AG09319 (cell line): Measurements from ENCODE around the gene ELOVL5.

ENCODE experiments used
- DNase-seq: peaks from one replicate; pipeline ENCODE4 v3.0.0-alpha.2; 2010; ENCODE audit warnings: low read depth; ENCODE audit errors: extremely low read depth
- CTCF ChIP-seq: IDR thresholded peaks from 2 replicates; pipeline ENCODE4 v1.5.1; 2011; ENCODE audit warnings: low read depth, mild to moderate bottlenecking, inconsistent platforms, low read length, moderate library complexity

Gene ELOVL5

GRCh38 chr6:53282234-53282633, 66.5 kb downstream of the ELOVL5 start:
- DNase-seq, result no peak
- TF ChIP-seq CTCF, result no peak

GRCh38 chr6:53281518-53282215, 67.1 kb downstream of the ELOVL5 start:
- no peak for DNase-seq
- no peak for TF ChIP-seq CTCF

GRCh38 chr6:53280207-53280606, 68.5 kb downstream of the ELOVL5 start:
- no peak for TF ChIP-seq CTCF
- no peak for DNase-seq

GRCh38 chr6:53279293-53279692, 69.5 kb downstream of the ELOVL5 start:
- no peak for TF ChIP-seq CTCF
- DNase-seq, result no peak

- TF ChIP-seq CTCF, result no peak; the same call in 1 of the 2 replicates
- DNase-seq, result no peak
Observed at GRCh38 chr6:53273370-53273769, 75.4 kb downstream of the ELOVL5 start.

- no peak for TF ChIP-seq CTCF
- no peak for DNase-seq
Observed at GRCh38 chr6:53269827-53270226, 78.9 kb downstream of the ELOVL5 start.

DNA sequence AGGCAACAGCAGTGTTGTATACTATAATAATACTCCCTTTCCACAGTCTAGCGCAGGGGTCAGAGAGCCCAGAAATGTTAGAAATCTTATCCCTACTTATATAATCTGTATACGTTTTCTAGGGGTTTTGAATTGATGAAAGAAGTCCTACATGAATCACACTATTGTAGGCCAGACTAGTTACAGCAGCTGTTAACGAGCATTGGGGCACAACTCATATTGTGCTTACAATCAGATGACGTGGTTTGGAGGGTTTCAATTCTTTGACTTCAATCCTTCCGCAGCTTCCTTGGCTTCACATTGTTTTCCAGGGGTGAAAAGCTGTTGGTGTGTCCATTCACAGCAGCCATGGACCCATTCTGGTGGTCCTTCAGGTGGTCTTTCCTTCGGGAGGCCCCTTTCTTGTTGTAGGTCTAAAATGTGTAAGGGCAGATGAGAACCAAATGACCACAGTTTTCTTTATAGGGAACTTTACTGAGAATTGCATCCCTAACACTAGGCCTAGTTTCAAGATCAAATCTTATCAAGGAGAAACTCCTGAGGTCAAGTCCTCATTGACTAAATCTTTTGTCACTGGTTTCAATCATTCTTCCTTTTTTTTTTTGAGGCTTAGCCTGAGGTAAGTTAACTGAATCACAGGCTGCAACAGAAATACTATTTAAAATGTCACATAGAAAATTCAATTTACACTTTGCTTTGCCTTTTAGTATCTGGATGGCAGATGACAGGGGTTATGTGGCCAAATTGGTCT, 79.7 kb downstream of the ELOVL5 start:
- DNase-seq, result no peak
- no peak for TF ChIP-seq CTCF
